ENCODE data around the gene KRT33B. TPM values are rescaled to one million over a fixed set of nuclear protein-coding genes. Genes with fewer than 3 reads are reported as not detected.
"Not testable (repeated sequence)": the region's sequence is repeated elsewhere in the genome, so short reads cannot be mapped to it uniquely, and the experiment has no call there.

The KRT33B gene
- total and polyA plus RNA-seq, 4 donors, result not detected

DNA sequence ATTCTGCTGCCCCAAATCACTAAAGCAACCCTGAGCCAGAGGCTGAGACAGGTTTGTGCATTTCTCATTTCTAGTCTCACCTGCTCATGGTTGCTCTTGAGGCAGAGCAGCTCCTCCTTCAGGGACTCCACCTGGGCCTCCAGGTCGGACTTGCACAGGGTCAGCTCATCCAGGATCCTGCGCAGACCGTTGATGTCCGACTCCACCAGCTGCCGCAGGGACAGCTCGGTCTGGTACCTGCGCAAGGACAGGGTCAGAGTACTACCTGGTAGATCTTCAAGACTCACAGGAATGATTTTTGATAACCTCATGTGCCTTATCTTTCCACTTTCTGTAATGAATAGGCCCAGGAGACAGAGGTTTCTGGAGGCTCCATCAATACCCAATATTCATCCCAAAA is 26.7 kb upstream of the KRT33B start:
- Histone ChIP-seq H3K9ac (ENCODE audit: insufficient read depth in 1 of 2, low read length in 2 of 2) (no peak overlapping the region), H3K4me3 (no peak overlapping the region), H3K36me3 (ENCODE audit: control insufficient read depth in 4 of 4, insufficient read depth in 4 of 4, low read length in 4 of 4) (no peaks in the 10 kb centered on the region), H3K4me1 (ENCODE audit: control insufficient read depth in 5 of 5, insufficient read depth in 5 of 5, low read length in 5 of 5) (peaks cover 0 to 4% (median 0%) of the 10 kb centered on the region in 5 donors), H3K27me3 (ENCODE audit: control insufficient read depth in 3 of 3, insufficient read depth in 3 of 3, low read length in 2 of 3) (peaks cover 0 to 4% (median 0%) of the 10 kb centered on the region in 3 donors), H3K27ac (ENCODE audit: low read depth in 1 of 2, low read length in 1 of 2) (no peak overlapping the region), H3K9me3 (ENCODE audit: control insufficient read depth in 4 of 4, insufficient read depth in 3 of 4, low read length in 3 of 4) (no peaks in the 10 kb centered on the region)
- WGBS, 2 donors, result 92 to 96% methylated on average over 7 of the region's 7 CpGs
- ATAC-seq (ENCODE audit: insufficient read depth, low FRiP score), result no peak
- DNase-seq, result no peak
- TF ChIP-seq, protein P1, sequence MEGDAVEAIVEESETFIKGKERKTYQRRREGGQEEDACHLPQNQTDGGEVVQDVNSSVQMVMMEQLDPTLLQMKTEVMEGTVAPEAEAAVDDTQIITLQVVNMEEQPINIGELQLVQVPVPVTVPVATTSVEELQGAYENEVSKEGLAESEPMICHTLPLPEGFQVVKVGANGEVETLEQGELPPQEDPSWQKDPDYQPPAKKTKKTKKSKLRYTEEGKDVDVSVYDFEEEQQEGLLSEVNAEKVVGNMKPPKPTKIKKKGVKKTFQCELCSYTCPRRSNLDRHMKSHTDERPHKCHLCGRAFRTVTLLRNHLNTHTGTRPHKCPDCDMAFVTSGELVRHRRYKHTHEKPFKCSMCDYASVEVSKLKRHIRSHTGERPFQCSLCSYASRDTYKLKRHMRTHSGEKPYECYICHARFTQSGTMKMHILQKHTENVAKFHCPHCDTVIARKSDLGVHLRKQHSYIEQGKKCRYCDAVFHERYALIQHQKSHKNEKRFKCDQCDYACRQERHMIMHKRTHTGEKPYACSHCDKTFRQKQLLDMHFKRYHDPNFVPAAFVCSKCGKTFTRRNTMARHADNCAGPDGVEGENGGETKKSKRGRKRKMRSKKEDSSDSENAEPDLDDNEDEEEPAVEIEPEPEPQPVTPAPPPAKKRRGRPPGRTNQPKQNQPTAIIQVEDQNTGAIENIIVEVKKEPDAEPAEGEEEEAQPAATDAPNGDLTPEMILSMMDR (IDR thresholded peaks at IDR 0.05; ENCODE audit: control extremely low read depth, extremely low read depth), result no peak

DNA sequence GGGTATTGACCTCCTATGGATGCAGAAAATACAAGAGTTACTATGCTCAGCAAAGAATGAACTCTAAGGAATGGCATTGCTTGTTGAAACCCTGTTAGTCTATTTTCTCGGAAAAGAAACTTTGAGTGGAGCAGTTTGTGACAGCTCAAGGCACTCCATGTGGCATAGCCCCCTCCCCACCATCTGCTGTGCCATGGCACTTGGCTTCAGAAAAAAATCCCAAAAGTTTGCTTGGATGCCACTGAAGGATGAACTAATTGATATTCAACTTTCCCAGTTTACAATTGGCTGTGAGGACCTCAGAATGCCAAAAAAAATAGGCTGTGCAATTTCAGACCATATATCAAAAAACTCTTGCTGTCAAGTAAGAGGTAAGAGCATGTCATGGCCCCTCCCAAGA is 26.0 kb upstream of the KRT33B start:
- DNase-seq (no peak), ATAC-seq (ENCODE audit: insufficient read depth, low FRiP score) (no peak)
- TF ChIP-seq, protein P1 (IDR thresholded peaks at IDR 0.05; ENCODE audit: control extremely low read depth, extremely low read depth), result no peak
- 94 to 95% methylated on average over 1 of the region's 1 CpG for WGBS, 2 donors
- Histone ChIP-seq H3K4me1 (ENCODE audit: control insufficient read depth in 5 of 5, insufficient read depth in 5 of 5, low read length in 5 of 5) (peaks cover 0 to 4% (median 0%) of the 10 kb centered on the region in 5 donors), H3K36me3 (ENCODE audit: control insufficient read depth in 4 of 4, insufficient read depth in 4 of 4, low read length in 4 of 4) (no peaks in the 10 kb centered on the region), H3K4me3 (no peak overlapping the region), H3K9me3 (ENCODE audit: control insufficient read depth in 4 of 4, insufficient read depth in 3 of 4, low read length in 3 of 4) (no peaks in the 10 kb centered on the region), H3K9ac (ENCODE audit: insufficient read depth in 1 of 2, low read length in 2 of 2) (no peak overlapping the region), H3K27ac (ENCODE audit: low read depth in 1 of 2, low read length in 1 of 2) (no peak overlapping the region), H3K27me3 (ENCODE audit: control insufficient read depth in 3 of 3, insufficient read depth in 3 of 3, low read length in 2 of 3) (peaks cover 0 to 4% (median 0%) of the 10 kb centered on the region in 3 donors)

DNA sequence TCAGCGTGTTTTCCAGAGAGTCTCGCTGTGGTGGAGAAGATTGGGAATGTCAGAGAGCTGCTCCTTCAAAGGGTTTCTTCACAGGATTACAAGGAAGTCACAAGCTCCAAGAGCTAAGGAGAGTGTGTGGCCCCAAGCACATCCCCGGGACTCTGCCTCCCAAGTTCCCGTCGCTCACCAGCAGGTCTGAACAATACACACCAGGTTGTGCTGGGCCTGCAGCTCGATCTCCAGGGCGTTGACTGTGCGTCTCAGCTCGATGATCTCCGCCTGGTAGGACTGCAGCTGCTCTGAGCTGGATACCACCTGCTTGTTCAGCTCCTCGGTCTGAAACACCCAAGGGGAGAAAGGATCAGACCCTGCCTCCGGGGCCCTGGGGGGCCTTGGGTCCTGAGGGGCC is 25.4 kb upstream of the KRT33B start:
- not testable (repeated sequence) for H3K36me3 ChIP-seq (ENCODE audit: control insufficient read depth in 4 of 4, insufficient read depth in 4 of 4, low read length in 4 of 4); H3K9me3 ChIP-seq (ENCODE audit: control insufficient read depth in 4 of 4, insufficient read depth in 3 of 4, low read length in 3 of 4); H3K4me1 ChIP-seq (ENCODE audit: control insufficient read depth in 5 of 5, insufficient read depth in 5 of 5, low read length in 5 of 5); H3K27me3 ChIP-seq (ENCODE audit: control insufficient read depth in 3 of 3, insufficient read depth in 3 of 3, low read length in 2 of 3); H3K27ac ChIP-seq (ENCODE audit: low read depth in 1 of 2, low read length in 1 of 2); ATAC-seq (ENCODE audit: insufficient read depth, low FRiP score); DNase-seq; H3K4me3 ChIP-seq; H3K9ac ChIP-seq (ENCODE audit: insufficient read depth in 1 of 2, low read length in 2 of 2)
- 90 to 94% methylated on average over 9 to 12 of the region's 12 CpGs for WGBS, 2 donors

DNA sequence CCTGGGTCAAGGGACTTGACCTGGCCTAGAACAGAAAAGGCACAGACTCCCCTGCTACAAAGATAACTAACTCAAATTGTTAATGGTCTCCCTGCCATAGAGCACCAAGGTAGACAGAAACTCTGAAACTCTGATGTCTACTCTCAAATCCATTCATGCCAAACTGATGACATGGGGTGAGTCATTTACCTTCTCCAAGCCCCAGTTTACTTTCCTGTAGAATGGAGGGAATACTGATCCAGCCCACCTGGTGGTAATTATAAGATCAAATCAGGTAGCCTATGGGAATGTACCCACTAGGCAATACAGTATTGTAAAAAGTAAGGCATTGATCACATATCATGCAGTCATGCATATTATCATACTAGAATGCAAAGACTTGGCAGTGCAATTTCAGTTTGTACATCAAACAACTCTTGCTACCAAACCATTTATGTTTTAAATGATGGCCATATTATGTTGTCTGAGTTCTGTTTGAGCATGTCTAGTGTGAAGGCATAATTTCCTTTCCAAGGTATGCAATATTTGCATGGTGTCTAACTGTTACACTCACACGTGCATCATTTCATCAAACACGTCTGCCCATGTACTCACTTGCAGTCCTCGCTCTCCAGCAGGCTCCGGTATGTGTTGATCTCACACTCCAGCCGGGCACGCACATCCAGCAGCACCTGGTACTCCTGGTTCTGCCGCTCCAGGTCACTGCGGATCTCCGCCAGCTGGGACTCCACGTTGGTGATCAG is 24.8 kb upstream of the KRT33B start:
- ATAC-seq (ENCODE audit: insufficient read depth, low FRiP score) (no peak), DNase-seq (no peak)
- Histone ChIP-seq H3K9me3 (ENCODE audit: control insufficient read depth in 4 of 4, insufficient read depth in 3 of 4, low read length in 3 of 4) (no peaks in the 10 kb centered on the region), H3K4me1 (ENCODE audit: control insufficient read depth in 5 of 5, insufficient read depth in 5 of 5, low read length in 5 of 5) (peaks cover 0 to 4% (median 0%) of the 10 kb centered on the region in 5 donors), H3K36me3 (ENCODE audit: control insufficient read depth in 4 of 4, insufficient read depth in 4 of 4, low read length in 4 of 4) (no peaks in the 10 kb centered on the region), H3K4me3 (no peak overlapping the region), H3K27me3 (ENCODE audit: control insufficient read depth in 3 of 3, insufficient read depth in 3 of 3, low read length in 2 of 3) (peaks cover 0 to 4% (median 0%) of the 10 kb centered on the region in 3 donors), H3K27ac (ENCODE audit: low read depth in 1 of 2, low read length in 1 of 2) (no peak overlapping the region), H3K9ac (ENCODE audit: insufficient read depth in 1 of 2, low read length in 2 of 2) (no peak overlapping the region)
- WGBS, 2 donors, result 88 to 89% methylated on average over 10 of the region's 10 CpGs
- TF ChIP-seq, protein P1 (IDR thresholded peaks at IDR 0.05; ENCODE audit: control extremely low read depth, extremely low read depth), result no peak

All from lung (tissue), 12 donors.